Thyroid gland (tissue), 4 donors: ENCODE data around the gene CCDC178.

Experiments
- POLR2A ChIP-seq, 2 donors: fragments of 450-650 bp; IDR thresholded peaks; one replicate each; pipeline ENCODE4 v1.6.1; 2017; ENCODE audit warnings: antibody characterized with exemption in 2 of 2, mild to moderate bottlenecking in 2 of 2, moderate library complexity in 1 of 2
- TF ChIP-seq, protein P1 (sequence below), 6 experiments: fragments of 200-600 bp in 3 of 6; fragments of 450-650 bp in 3 of 6; sonication (generic) in 3 of 6; IDR thresholded peaks; one replicate each; pipeline ENCODE4 v1.5.1; 2016 to 2019; ENCODE audit warnings: antibody characterized with exemption in 6 of 6, mild to moderate bottlenecking in 2 of 6, inconsistent platforms in 1 of 6, moderate library complexity in 1 of 6

DNA sequence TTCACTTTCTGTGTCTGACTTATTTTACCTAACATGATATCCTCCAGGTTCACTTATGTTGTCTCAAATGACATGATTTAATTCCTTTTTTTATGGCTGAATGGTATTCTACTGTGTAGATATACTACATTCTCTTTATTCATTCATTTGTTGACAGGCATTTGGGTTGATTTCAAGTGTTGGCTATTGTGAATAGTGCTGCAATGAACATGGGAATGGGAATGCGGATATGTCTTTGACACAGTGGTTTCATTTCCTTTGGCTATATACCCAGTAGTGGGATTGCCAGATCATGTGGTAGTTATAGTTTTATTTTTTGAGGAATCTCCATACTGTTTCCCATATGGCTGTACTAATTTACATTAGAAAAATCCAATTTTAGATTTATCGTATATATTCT, 472.3 kb downstream of the CCDC178 start:
- no peak for TF ChIP-seq POLR2A (IDR thresholded peaks at IDR 0.05)
- TF ChIP-seq, protein P1, sequence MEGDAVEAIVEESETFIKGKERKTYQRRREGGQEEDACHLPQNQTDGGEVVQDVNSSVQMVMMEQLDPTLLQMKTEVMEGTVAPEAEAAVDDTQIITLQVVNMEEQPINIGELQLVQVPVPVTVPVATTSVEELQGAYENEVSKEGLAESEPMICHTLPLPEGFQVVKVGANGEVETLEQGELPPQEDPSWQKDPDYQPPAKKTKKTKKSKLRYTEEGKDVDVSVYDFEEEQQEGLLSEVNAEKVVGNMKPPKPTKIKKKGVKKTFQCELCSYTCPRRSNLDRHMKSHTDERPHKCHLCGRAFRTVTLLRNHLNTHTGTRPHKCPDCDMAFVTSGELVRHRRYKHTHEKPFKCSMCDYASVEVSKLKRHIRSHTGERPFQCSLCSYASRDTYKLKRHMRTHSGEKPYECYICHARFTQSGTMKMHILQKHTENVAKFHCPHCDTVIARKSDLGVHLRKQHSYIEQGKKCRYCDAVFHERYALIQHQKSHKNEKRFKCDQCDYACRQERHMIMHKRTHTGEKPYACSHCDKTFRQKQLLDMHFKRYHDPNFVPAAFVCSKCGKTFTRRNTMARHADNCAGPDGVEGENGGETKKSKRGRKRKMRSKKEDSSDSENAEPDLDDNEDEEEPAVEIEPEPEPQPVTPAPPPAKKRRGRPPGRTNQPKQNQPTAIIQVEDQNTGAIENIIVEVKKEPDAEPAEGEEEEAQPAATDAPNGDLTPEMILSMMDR (IDR thresholded peaks at IDR 0.05): no peak
